CD4-positive, alpha-beta T cell treated with Interleukin-17A for 1 hour (primary cell): ENCODE results near the gene STRN3.
"Not testable (repeated sequence)": the region's sequence is repeated elsewhere in the genome, so short reads cannot be mapped to it uniquely, and the experiment has no call there.

ENCODE experiments used
- DNase-seq: peaks from one replicate; pipeline ENCODE4 v3.0.0-alpha.2; 2020

The STRN3 gene

GRCh38 chr14:30967364-30968098, 58.6 kb downstream of the STRN3 start:
- DNase-seq, result not testable (repeated sequence)

- no peak for DNase-seq
These were observed 59.5 kb downstream of the STRN3 start for GRCh38 chr14:30966415-30967363.

- not testable (repeated sequence) for DNase-seq
These were observed 60.3 kb downstream of the STRN3 start for GRCh38 chr14:30965861-30966260.

GRCh38 chr14:30962537-30962936, 63.6 kb downstream of the STRN3 start:
- DNase-seq, result not testable (repeated sequence)

- DNase-seq, result no peak
These were observed 64.8 kb downstream of the STRN3 start for GRCh38 chr14:30961330-30961729.

GRCh38 chr14:30960216-30960615, 66.0 kb downstream of the STRN3 start:
- no peak for DNase-seq

GRCh38 chr14:30958555-30959407, 67.4 kb downstream of the STRN3 start:
- DNase-seq, result no peak

- DNase-seq, result no peak
These were observed 68.3 kb downstream of the STRN3 start for GRCh38 chr14:30957813-30958370.

- no peak for DNase-seq
These were observed 76.5 kb downstream of the STRN3 start for GRCh38 chr14:30949651-30950050.

- DNase-seq, result no peak
These were observed 82.5 kb downstream of the STRN3 start for GRCh38 chr14:30943694-30944093.

- no peak for DNase-seq
These were observed 85.3 kb downstream of the STRN3 start for GRCh38 chr14:30940886-30941285.

GRCh38 chr14:30938617-30939016, 87.6 kb downstream of the STRN3 start:
- DNase-seq, result no peak

GRCh38 chr14:30935445-30935844, 90.7 kb downstream of the STRN3 start:
- DNase-seq, result no peak

- not testable (repeated sequence) for DNase-seq
These were observed 92.2 kb downstream of the STRN3 start for GRCh38 chr14:30933937-30934336.

- no peak for DNase-seq
These were observed 97.7 kb downstream of the STRN3 start for GRCh38 chr14:30928462-30928861.

- DNase-seq, result no peak
These were observed 100.9 kb downstream of the STRN3 start for GRCh38 chr14:30925254-30925653.

GRCh38 chr14:30921788-30922187, 104.4 kb downstream of the STRN3 start:
- no peak for DNase-seq

- no peak for DNase-seq
These were observed 104.9 kb downstream of the STRN3 start for GRCh38 chr14:30921305-30921704.

GRCh38 chr14:30915596-30915995, 110.6 kb downstream of the STRN3 start:
- no peak for DNase-seq

- no peak for DNase-seq
These were observed 111.4 kb downstream of the STRN3 start for GRCh38 chr14:30914812-30915211.

- no peak for DNase-seq
These were observed 117.4 kb downstream of the STRN3 start for GRCh38 chr14:30908826-30909225.

- DNase-seq, result no peak
These were observed 118.5 kb downstream of the STRN3 start for GRCh38 chr14:30907659-30908057.
